K562 (cell line): Measurements from ENCODE around the gene GALR3. TPM values are rescaled to one million over a fixed set of nuclear protein-coding genes. Genes with fewer than 3 reads are reported as not detected.

Experiments
- ATF1 ChIP-seq, 2 experiments: fragments of 450-650 bp in 1 of 2; IDR thresholded peaks; 2 replicates each; pipeline ENCODE4 v1.6.1; 2016; ENCODE audit warnings: missing compliant biosample characterization in 1 of 2, missing genetic modification characterization in 1 of 2
- ELF2 ChIP-seq: fragments of 250-450 bp; sonication (Bioruptor Pico); IDR thresholded peaks from 2 replicates; pipeline ENCODE4 v1.5.0; 2021; ENCODE audit warnings: mild to moderate bottlenecking
- PRPF4 ChIP-seq: fragments of 200-400 bp; formaldehyde crosslinking; IDR thresholded peaks from one replicate; pipeline ENCODE4 v1.6.1; 2017; ENCODE audit warnings: low read length, low read depth, mild to moderate bottlenecking; ENCODE audit not compliant: insufficient read depth, poor library complexity, severe bottlenecking
- RAD51 ChIP-seq: fragments of 450-650 bp; IDR thresholded peaks from 2 replicates; pipeline ENCODE4 v1.7.1; 2016; ENCODE audit warnings: low read depth, mild to moderate bottlenecking, borderline replicate concordance
- SREBF1 ChIP-seq: fragments of 150-350 bp; IDR thresholded peaks from 2 replicates; pipeline ENCODE4 v1.6.1; 2014; ENCODE audit warnings: antibody characterized with exemption, low read depth, low read length, borderline replicate concordance
- STAT5B ChIP-seq: fragments of 250-450 bp; sonication (Bioruptor Pico); IDR thresholded peaks from 2 replicates; pipeline ENCODE4 v1.8.0; 2021; ENCODE audit warnings: mild to moderate bottlenecking, inconsistent platforms
- ZNF77 ChIP-seq: fragments of 250-450 bp; sonication (Bioruptor Pico); IDR thresholded peaks from 2 replicates; pipeline ENCODE4 v1.5.0; 2020
- polyA plus RNA-seq, 8 experiments: library from polyadenylated mRNA; depleted of rRNA in 4 of 8; stranded (reverse) in 5 of 8; unstranded in 3 of 8; fragments of >200 nt; fragmentation: Nextera tagmentation in 2 of 8; fragmentation: Illumina TruSeq in 1 of 8; extraction: Ambion mirVana in 2 of 8; extraction: Trizol in 1 of 8; gene quantifications; 2 replicates each; pipeline versions ENCODE4 v1.2.1 to v1.2.3, GENCODE V29; 2011 to 2014; ENCODE audit warnings: inconsistent platforms in 1 of 8, missing spikeins in 1 of 8
- total RNA-seq, 7 experiments: library from RNA; depleted of rRNA in 6 of 7; stranded (reverse); fragments of >200 nt in 6 of 7; fragmentation: Illumina TruSeq in 2 of 7; extraction: Trizol in 2 of 7; gene quantifications; 2 replicates each; pipeline versions ENCODE4 v1.2.1 to v1.2.3, GENCODE V29; 2011 to 2021; ENCODE audit warnings: low replicate concordance in 1 of 7
- TF ChIP-seq, protein P1 (sequence below): fragments of 200-600 bp; sonication (generic); IDR thresholded peaks from one replicate; pipeline ENCODE4 v1.6.1; 2012; ENCODE audit warnings: mild to moderate bottlenecking, low read depth, low read length, inconsistent platforms
- TF ChIP-seq, protein P2 (sequence below): sonication (generic); formaldehyde crosslinking; IDR thresholded peaks from 2 replicates; pipeline ENCODE4 v1.8.1; 2023; ENCODE audit warnings: mild to moderate bottlenecking, missing genetic modification reagents
- TF ChIP-seq, protein P3 (sequence below): fragments of 250-450 bp; sonication (Bioruptor Pico); IDR thresholded peaks from 2 replicates; pipeline ENCODE4 v1.4.0; 2020; ENCODE audit warnings: mild to moderate bottlenecking, moderate library complexity, borderline replicate concordance

GALR3 gene
- total and polyA plus RNA-seq, 9 of the 15 experiments (the other 6 are each of a cell fraction or from before 2014, with no cell fraction given): 0.13 TPM; not detected in 8

DNA sequence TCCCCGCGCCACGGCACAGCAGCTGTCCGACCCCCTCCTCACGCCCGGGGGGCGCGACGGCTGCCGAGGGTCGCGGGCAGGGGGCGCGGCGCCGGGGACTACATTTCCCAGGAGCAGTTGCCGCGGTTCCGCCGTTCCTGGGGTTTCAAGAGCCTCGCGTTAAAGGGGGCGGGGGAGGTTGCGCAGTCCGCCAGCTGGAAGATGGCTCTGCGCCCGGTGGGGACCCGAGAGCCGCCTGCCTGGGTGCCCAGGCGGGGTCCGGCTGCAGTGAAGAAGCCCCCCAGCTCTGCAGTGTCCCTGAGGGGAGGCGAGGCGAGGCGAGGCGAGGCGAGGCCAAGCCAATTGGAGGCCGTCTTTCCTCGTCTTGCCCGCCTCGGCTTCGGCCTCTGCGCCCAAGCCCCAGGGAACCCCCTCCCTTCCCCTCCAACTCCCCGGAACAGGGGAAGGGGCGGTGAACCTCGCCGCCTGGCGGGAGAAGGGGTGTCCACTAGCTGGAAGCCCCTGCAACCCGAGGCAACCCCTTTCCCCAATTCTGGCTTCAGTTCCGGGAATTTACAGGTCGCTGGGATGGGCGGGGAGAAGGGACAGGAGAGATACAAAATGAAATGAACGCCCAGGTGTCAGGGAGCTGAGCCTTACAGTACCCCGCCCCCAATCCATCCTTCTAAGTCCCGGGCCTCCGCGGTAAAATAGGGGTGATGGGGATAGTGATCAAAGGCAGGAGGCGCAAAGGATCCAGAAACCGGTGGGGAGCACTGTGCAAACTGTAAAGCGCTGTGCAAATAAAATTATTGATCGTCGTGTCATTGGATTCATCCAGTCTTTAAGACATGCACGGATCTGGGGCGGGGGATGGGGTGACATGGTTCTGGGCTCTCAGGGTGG is 20.6 kb upstream of the GALR3 start (continued):
- TF ChIP-seq, protein P1, sequence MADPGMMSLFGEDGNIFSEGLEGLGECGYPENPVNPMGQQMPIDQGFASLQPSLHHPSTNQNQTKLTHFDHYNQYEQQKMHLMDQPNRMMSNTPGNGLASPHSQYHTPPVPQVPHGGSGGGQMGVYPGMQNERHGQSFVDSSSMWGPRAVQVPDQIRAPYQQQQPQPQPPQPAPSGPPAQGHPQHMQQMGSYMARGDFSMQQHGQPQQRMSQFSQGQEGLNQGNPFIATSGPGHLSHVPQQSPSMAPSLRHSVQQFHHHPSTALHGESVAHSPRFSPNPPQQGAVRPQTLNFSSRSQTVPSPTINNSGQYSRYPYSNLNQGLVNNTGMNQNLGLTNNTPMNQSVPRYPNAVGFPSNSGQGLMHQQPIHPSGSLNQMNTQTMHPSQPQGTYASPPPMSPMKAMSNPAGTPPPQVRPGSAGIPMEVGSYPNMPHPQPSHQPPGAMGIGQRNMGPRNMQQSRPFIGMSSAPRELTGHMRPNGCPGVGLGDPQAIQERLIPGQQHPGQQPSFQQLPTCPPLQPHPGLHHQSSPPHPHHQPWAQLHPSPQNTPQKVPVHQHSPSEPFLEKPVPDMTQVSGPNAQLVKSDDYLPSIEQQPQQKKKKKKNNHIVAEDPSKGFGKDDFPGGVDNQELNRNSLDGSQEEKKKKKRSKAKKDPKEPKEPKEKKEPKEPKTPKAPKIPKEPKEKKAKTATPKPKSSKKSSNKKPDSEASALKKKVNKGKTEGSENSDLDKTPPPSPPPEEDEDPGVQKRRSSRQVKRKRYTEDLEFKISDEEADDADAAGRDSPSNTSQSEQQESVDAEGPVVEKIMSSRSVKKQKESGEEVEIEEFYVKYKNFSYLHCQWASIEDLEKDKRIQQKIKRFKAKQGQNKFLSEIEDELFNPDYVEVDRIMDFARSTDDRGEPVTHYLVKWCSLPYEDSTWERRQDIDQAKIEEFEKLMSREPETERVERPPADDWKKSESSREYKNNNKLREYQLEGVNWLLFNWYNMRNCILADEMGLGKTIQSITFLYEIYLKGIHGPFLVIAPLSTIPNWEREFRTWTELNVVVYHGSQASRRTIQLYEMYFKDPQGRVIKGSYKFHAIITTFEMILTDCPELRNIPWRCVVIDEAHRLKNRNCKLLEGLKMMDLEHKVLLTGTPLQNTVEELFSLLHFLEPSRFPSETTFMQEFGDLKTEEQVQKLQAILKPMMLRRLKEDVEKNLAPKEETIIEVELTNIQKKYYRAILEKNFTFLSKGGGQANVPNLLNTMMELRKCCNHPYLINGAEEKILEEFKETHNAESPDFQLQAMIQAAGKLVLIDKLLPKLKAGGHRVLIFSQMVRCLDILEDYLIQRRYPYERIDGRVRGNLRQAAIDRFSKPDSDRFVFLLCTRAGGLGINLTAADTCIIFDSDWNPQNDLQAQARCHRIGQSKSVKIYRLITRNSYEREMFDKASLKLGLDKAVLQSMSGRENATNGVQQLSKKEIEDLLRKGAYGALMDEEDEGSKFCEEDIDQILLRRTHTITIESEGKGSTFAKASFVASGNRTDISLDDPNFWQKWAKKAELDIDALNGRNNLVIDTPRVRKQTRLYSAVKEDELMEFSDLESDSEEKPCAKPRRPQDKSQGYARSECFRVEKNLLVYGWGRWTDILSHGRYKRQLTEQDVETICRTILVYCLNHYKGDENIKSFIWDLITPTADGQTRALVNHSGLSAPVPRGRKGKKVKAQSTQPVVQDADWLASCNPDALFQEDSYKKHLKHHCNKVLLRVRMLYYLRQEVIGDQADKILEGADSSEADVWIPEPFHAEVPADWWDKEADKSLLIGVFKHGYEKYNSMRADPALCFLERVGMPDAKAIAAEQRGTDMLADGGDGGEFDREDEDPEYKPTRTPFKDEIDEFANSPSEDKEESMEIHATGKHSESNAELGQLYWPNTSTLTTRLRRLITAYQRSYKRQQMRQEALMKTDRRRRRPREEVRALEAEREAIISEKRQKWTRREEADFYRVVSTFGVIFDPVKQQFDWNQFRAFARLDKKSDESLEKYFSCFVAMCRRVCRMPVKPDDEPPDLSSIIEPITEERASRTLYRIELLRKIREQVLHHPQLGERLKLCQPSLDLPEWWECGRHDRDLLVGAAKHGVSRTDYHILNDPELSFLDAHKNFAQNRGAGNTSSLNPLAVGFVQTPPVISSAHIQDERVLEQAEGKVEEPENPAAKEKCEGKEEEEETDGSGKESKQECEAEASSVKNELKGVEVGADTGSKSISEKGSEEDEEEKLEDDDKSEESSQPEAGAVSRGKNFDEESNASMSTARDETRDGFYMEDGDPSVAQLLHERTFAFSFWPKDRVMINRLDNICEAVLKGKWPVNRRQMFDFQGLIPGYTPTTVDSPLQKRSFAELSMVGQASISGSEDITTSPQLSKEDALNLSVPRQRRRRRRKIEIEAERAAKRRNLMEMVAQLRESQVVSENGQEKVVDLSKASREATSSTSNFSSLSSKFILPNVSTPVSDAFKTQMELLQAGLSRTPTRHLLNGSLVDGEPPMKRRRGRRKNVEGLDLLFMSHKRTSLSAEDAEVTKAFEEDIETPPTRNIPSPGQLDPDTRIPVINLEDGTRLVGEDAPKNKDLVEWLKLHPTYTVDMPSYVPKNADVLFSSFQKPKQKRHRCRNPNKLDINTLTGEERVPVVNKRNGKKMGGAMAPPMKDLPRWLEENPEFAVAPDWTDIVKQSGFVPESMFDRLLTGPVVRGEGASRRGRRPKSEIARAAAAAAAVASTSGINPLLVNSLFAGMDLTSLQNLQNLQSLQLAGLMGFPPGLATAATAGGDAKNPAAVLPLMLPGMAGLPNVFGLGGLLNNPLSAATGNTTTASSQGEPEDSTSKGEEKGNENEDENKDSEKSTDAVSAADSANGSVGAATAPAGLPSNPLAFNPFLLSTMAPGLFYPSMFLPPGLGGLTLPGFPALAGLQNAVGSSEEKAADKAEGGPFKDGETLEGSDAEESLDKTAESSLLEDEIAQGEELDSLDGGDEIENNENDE: no peak
- 0 out of 2 replicates have a peak, but pooled peaks have one; percentile 38 for TF ChIP-seq ELF2 (CRISPR knock-in tag)
- TF ChIP-seq ATF1 (CRISPR knock-in tag; IDR thresholded peaks at IDR 0.05): no peak
- peak; percentile 35; the same call in 1 of the 2 replicates for TF ChIP-seq ATF1 (tag; IDR thresholded peaks at IDR 0.05)
- no peak for TF ChIP-seq ZNF77 (CRISPR knock-in tag)
- no peak for TF ChIP-seq STAT5B (CRISPR knock-in tag)
- no peak for TF ChIP-seq RAD51
- TF ChIP-seq, protein P2, sequence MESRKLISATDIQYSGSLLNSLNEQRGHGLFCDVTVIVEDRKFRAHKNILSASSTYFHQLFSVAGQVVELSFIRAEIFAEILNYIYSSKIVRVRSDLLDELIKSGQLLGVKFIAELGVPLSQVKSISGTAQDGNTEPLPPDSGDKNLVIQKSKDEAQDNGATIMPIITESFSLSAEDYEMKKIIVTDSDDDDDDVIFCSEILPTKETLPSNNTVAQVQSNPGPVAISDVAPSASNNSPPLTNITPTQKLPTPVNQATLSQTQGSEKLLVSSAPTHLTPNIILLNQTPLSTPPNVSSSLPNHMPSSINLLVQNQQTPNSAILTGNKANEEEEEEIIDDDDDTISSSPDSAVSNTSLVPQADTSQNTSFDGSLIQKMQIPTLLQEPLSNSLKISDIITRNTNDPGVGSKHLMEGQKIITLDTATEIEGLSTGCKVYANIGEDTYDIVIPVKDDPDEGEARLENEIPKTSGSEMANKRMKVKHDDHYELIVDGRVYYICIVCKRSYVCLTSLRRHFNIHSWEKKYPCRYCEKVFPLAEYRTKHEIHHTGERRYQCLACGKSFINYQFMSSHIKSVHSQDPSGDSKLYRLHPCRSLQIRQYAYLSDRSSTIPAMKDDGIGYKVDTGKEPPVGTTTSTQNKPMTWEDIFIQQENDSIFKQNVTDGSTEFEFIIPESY (CRISPR knock-in tag): no peak
- TF ChIP-seq PRPF4: no peak
- TF ChIP-seq, protein P3, sequence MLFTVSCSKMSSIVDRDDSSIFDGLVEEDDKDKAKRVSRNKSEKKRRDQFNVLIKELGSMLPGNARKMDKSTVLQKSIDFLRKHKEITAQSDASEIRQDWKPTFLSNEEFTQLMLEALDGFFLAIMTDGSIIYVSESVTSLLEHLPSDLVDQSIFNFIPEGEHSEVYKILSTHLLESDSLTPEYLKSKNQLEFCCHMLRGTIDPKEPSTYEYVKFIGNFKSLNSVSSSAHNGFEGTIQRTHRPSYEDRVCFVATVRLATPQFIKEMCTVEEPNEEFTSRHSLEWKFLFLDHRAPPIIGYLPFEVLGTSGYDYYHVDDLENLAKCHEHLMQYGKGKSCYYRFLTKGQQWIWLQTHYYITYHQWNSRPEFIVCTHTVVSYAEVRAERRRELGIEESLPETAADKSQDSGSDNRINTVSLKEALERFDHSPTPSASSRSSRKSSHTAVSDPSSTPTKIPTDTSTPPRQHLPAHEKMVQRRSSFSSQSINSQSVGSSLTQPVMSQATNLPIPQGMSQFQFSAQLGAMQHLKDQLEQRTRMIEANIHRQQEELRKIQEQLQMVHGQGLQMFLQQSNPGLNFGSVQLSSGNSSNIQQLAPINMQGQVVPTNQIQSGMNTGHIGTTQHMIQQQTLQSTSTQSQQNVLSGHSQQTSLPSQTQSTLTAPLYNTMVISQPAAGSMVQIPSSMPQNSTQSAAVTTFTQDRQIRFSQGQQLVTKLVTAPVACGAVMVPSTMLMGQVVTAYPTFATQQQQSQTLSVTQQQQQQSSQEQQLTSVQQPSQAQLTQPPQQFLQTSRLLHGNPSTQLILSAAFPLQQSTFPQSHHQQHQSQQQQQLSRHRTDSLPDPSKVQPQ (CRISPR knock-in tag): no peak
- TF ChIP-seq SREBF1: no peak
